HepG2 (cell line): ENCODE measurements around the gene WNT2B. TPM values are rescaled to one million over a fixed set of nuclear protein-coding genes. Genes with fewer than 3 reads are reported as not detected.

Source experiments
- ARNT ChIP-seq: fragments of 450-650 bp; IDR thresholded peaks from 2 replicates; pipeline ENCODE4 v1.6.1; 2017
- GATA4 ChIP-seq: sonication (generic); IDR thresholded peaks from 2 replicates; pipeline ENCODE4 v1.6.1; 2016; ENCODE audit warnings: antibody characterized with exemption, low read depth, borderline replicate concordance
- HNRNPK ChIP-seq: fragments of 200-400 bp; formaldehyde crosslinking; IDR thresholded peaks from 2 replicates; pipeline ENCODE4 v1.6.1; 2018; ENCODE audit warnings: low read length, low read depth, moderate library complexity, mild to moderate bottlenecking; ENCODE audit not compliant: poor library complexity, severe bottlenecking
- KLF12 ChIP-seq: sonication (generic); formaldehyde crosslinking; IDR thresholded peaks from 2 replicates; pipeline ENCODE4 v1.4.0; 2020; ENCODE audit warnings: missing genetic modification reagents, borderline replicate concordance
- MIER2 ChIP-seq: IDR thresholded peaks from 2 replicates; pipeline ENCODE4 v1.6.1; 2016; ENCODE audit warnings: missing biosample characterization, missing genetic modification reagents
- MYC ChIP-seq: sonication (generic); formaldehyde crosslinking; IDR thresholded peaks from 2 replicates; pipeline ENCODE4 v1.9.0; 2021; ENCODE audit warnings: missing genetic modification reagents, borderline replicate concordance
- NONO ChIP-seq, 2 experiments: fragments of 450-650 bp in 1 of 2; sonication (generic) in 1 of 2; formaldehyde crosslinking in 1 of 2; IDR thresholded peaks in 1 of 2; conservative IDR thresholded peaks in 1 of 2; 2 replicates each; pipeline versions ENCODE4 v1.6.1 to v1.8.0; 2017 to 2022; ENCODE audit warnings: mild to moderate bottlenecking in 1 of 2, missing genetic modification reagents in 1 of 2, moderate library complexity in 1 of 2
- SMC3 ChIP-seq: IDR thresholded peaks from 2 replicates; pipeline ENCODE4 v1.6.1; 2011; ENCODE audit warnings: low read length, improper control_type of control experiment
- SRY ChIP-seq: sonication (generic); formaldehyde crosslinking; IDR thresholded peaks from 2 replicates; pipeline ENCODE4 v1.8.0; 2022; ENCODE audit warnings: mild to moderate bottlenecking, missing genetic modification reagents
- TARDBP ChIP-seq: sonication (generic); formaldehyde crosslinking; IDR thresholded peaks from 2 replicates; pipeline ENCODE4 v1.8.0; 2022; ENCODE audit warnings: mild to moderate bottlenecking, missing genetic modification reagents
- ZFP62 ChIP-seq: sonication (generic); formaldehyde crosslinking; IDR thresholded peaks from 2 replicates; pipeline ENCODE4 v1.4.0; 2020; ENCODE audit warnings: missing genetic modification reagents
- ZNF205 ChIP-seq: IDR thresholded peaks from 2 replicates; pipeline ENCODE4 v1.6.1; 2018; ENCODE audit warnings: missing biosample characterization, missing genetic modification reagents
- ZNF333 ChIP-seq: sonication (generic); formaldehyde crosslinking; IDR thresholded peaks from 2 replicates; pipeline ENCODE4 v1.4.0; 2020; ENCODE audit warnings: mild to moderate bottlenecking, missing genetic modification reagents, borderline replicate concordance
- ZNF33B ChIP-seq: sonication (generic); formaldehyde crosslinking; IDR thresholded peaks from 2 replicates; pipeline ENCODE4 v1.5.1; 2020; ENCODE audit warnings: mild to moderate bottlenecking, missing genetic modification reagents
- ZNF441 ChIP-seq: sonication (generic); formaldehyde crosslinking; IDR thresholded peaks from 2 replicates; pipeline ENCODE4 v1.7.0; 2021; ENCODE audit warnings: missing genetic modification reagents, borderline replicate concordance
- ZNF563 ChIP-seq: sonication (generic); formaldehyde crosslinking; IDR thresholded peaks from 2 replicates; pipeline ENCODE4 v1.8.0; 2022; ENCODE audit warnings: mild to moderate bottlenecking, moderate library complexity, missing genetic modification reagents
- ZNF572 ChIP-seq: sonication (generic); formaldehyde crosslinking; IDR thresholded peaks from 2 replicates; pipeline ENCODE4 v1.5.1; 2020; ENCODE audit warnings: mild to moderate bottlenecking, missing genetic modification reagents
- ZNF776 ChIP-seq: sonication (generic); formaldehyde crosslinking; IDR thresholded peaks from 2 replicates; pipeline ENCODE4 v1.4.0; 2020; ENCODE audit warnings: mild to moderate bottlenecking, missing genetic modification reagents
- polyA plus RNA-seq, 8 experiments: library from polyadenylated mRNA; depleted of rRNA in 3 of 8; stranded (reverse) in 7 of 8; unstranded in 1 of 8; fragments of >200 nt; fragmentation: Illumina TruSeq in 4 of 8; extraction: Trizol in 4 of 8; gene quantifications; 2 replicates each; pipeline versions ENCODE4 v1.2.1 to v1.2.3, GENCODE V29; 2011 to 2016; ENCODE audit warnings: low read depth in 4 of 8, missing spikeins in 1 of 8, mixed read lengths in 1 of 8; ENCODE audit not compliant: insufficient read depth in 1 of 8
- total RNA-seq, 5 experiments: library from RNA; depleted of rRNA; stranded (reverse); fragments of >200 nt; fragmentation: Illumina TruSeq; extraction: Trizol; gene quantifications; 2 replicates each; pipeline ENCODE4 v1.2.3, GENCODE V29; 2016; ENCODE audit warnings: low read depth in 1 of 5
- TF ChIP-seq, protein P1 (sequence below): sonication (generic); formaldehyde crosslinking; IDR thresholded peaks from 2 replicates; pipeline ENCODE4 v1.5.1; 2020; ENCODE audit warnings: missing genetic modification reagents, mild to moderate bottlenecking, borderline replicate concordance
- TF ChIP-seq, protein P2 (sequence below): sonication (generic); formaldehyde crosslinking; IDR thresholded peaks from 2 replicates; pipeline ENCODE4 v1.4.0; 2020; ENCODE audit warnings: missing genetic modification reagents
- TF ChIP-seq, protein P3 (sequence below): sonication (generic); formaldehyde crosslinking; IDR thresholded peaks from 2 replicates; pipeline ENCODE4 v1.4.0; 2020; ENCODE audit warnings: low read depth, mild to moderate bottlenecking, missing genetic modification reagents
- TF ChIP-seq, protein P4 (sequence below): sonication (generic); formaldehyde crosslinking; IDR thresholded peaks from 2 replicates; pipeline ENCODE4 v1.5.1; 2020; ENCODE audit warnings: mild to moderate bottlenecking, moderate library complexity, missing genetic modification reagents
- TF ChIP-seq, protein P5 (sequence below): sonication (generic); formaldehyde crosslinking; IDR thresholded peaks from 2 replicates; pipeline ENCODE4 v1.5.0; 2020; ENCODE audit warnings: mild to moderate bottlenecking, missing genetic modification reagents

WNT2B gene
- total and polyA plus RNA-seq, 2 of the 13 experiments (the other 11 are each of a cell fraction or from before 2014, with no cell fraction given) = 0.11 to 0.32 TPM

DNA sequence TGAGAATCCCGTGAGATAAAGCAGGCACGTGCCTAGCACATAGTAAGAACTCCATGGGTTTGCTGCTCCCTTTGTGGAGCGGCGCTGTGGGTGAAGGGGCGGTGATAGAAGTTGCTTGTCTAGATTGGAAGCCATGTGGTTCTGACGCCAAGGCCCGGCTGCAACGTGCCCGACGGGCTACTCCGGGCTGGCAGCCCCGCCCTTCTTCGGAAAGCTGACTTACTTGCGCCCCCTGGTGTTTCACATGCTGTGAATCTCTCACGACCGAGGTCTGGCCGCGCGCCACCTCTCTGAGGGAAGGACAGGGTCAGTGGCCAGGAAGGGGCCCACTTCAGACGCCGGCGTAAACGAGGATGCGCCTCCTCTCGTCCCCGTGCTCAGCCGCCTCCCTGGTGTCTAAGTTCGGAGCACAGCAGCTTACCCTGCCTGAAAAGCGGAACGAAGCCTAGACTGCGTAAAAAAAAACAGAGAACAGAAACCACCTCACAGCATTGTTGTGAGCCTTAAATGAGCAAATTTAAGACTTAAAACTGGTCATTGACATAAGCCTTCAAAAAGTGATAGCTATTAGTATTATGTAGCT lies 42.6 kb upstream of the WNT2B start (continued):
- TF ChIP-seq, protein P1, sequence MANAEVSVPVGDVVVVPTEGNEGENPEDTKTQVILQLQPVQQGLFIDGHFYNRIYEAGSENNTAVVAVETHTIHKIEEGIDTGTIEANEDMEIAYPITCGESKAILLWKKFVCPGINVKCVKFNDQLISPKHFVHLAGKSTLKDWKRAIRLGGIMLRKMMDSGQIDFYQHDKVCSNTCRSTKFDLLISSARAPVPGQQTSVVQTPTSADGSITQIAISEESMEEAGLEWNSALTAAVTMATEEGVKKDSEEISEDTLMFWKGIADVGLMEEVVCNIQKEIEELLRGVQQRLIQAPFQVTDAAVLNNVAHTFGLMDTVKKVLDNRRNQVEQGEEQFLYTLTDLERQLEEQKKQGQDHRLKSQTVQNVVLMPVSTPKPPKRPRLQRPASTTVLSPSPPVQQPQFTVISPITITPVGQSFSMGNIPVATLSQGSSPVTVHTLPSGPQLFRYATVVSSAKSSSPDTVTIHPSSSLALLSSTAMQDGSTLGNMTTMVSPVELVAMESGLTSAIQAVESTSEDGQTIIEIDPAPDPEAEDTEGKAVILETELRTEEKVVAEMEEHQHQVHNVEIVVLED (CRISPR knock-in tag) = peak; percentile 50; the same call in 1 of the 2 replicates
- TF ChIP-seq, protein P2, sequence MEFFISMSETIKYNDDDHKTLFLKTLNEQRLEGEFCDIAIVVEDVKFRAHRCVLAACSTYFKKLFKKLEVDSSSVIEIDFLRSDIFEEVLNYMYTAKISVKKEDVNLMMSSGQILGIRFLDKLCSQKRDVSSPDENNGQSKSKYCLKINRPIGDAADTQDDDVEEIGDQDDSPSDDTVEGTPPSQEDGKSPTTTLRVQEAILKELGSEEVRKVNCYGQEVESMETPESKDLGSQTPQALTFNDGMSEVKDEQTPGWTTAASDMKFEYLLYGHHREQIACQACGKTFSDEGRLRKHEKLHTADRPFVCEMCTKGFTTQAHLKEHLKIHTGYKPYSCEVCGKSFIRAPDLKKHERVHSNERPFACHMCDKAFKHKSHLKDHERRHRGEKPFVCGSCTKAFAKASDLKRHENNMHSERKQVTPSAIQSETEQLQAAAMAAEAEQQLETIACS (CRISPR knock-in tag) = no peak
- TF ChIP-seq TARDBP (CRISPR knock-in tag) (0 out of 2 replicates have a peak, but pooled peaks have one; percentile 20), ZNF33B (0 out of 2 replicates have a peak, but pooled peaks have one; percentile 52), NONO (IDR thresholded peaks at IDR 0.05) (no peak), NONO (CRISPR knock-in tag; conservative IDR thresholded peaks at IDR 0.05) (peak; percentile 68; the same call in 1 of the 2 replicates), ZNF205 (CRISPR knock-in tag) (no peak), MIER2 (CRISPR knock-in tag) (peak; percentile 37; the same call in 1 of the 2 replicates), GATA4 (no peak), ZNF572 (CRISPR knock-in tag) (no peak), SMC3 (peak; percentile 75), KLF12 (CRISPR knock-in tag) (peak; percentile 87), ZFP62 (no peak), ZNF776 (peak; percentile 61; the same call in 1 of the 2 replicates), ZNF333 (CRISPR knock-in tag) (0 out of 2 replicates have a peak, but pooled peaks have one; percentile 32), HNRNPK (no peak), ZNF441 (0 out of 2 replicates have a peak, but pooled peaks have one; percentile 28), SRY (CRISPR knock-in tag) (peak; percentile 79; the same call in 1 of the 2 replicates), MYC (CRISPR knock-in tag) (peak; percentile 92), ZNF563 (CRISPR knock-in tag) (no peak; the same call in 1 of the 2 replicates), ARNT (no peak)
- TF ChIP-seq, protein P3, sequence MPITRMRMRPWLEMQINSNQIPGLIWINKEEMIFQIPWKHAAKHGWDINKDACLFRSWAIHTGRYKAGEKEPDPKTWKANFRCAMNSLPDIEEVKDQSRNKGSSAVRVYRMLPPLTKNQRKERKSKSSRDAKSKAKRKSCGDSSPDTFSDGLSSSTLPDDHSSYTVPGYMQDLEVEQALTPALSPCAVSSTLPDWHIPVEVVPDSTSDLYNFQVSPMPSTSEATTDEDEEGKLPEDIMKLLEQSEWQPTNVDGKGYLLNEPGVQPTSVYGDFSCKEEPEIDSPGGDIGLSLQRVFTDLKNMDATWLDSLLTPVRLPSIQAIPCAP (CRISPR knock-in tag) = no peak
- TF ChIP-seq, protein P4, sequence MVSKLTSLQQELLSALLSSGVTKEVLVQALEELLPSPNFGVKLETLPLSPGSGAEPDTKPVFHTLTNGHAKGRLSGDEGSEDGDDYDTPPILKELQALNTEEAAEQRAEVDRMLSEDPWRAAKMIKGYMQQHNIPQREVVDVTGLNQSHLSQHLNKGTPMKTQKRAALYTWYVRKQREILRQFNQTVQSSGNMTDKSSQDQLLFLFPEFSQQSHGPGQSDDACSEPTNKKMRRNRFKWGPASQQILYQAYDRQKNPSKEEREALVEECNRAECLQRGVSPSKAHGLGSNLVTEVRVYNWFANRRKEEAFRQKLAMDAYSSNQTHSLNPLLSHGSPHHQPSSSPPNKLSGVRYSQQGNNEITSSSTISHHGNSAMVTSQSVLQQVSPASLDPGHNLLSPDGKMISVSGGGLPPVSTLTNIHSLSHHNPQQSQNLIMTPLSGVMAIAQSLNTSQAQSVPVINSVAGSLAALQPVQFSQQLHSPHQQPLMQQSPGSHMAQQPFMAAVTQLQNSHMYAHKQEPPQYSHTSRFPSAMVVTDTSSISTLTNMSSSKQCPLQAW (CRISPR knock-in tag) = peak; percentile 81; the same call in 1 of the 2 replicates
- TF ChIP-seq, protein P5, sequence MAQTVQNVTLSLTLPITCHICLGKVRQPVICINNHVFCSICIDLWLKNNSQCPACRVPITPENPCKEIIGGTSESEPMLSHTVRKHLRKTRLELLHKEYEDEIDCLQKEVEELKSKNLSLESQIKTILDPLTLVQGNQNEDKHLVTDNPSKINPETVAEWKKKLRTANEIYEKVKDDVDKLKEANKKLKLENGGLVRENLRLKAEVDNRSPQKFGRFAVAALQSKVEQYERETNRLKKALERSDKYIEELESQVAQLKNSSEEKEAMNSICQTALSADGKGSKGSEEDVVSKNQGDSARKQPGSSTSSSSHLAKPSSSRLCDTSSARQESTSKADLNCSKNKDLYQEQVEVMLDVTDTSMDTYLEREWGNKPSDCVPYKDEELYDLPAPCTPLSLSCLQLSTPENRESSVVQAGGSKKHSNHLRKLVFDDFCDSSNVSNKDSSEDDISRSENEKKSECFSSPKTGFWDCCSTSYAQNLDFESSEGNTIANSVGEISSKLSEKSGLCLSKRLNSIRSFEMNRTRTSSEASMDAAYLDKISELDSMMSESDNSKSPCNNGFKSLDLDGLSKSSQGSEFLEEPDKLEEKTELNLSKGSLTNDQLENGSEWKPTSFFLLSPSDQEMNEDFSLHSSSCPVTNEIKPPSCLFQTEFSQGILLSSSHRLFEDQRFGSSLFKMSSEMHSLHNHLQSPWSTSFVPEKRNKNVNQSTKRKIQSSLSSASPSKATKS (CRISPR knock-in tag) = no peak
